ENCODE data around the gene GLYR1.

Gene GLYR1

GRCh38 chr16:4754865-4755264 is 92.2 kb downstream of the GLYR1 start:
- FAIRE-seq: no peak

- no peak for FAIRE-seq
Observed at GRCh38 chr16:4753227-4753626, 93.9 kb downstream of the GLYR1 start.

Data from colon (tissue), 2 donors.